HG02981 (cell line): ENCODE measurements around the gene AGBL4.

Experiments
- ATAC-seq: cut with Tn5 transposase; IDR thresholded peaks from one replicate; pipeline ENCODE4 v1.9.1; 2021; ENCODE audit warnings: mild to moderate bottlenecking, moderate library complexity; ENCODE audit not compliant: unreplicated experiment

The AGBL4 gene

DNA sequence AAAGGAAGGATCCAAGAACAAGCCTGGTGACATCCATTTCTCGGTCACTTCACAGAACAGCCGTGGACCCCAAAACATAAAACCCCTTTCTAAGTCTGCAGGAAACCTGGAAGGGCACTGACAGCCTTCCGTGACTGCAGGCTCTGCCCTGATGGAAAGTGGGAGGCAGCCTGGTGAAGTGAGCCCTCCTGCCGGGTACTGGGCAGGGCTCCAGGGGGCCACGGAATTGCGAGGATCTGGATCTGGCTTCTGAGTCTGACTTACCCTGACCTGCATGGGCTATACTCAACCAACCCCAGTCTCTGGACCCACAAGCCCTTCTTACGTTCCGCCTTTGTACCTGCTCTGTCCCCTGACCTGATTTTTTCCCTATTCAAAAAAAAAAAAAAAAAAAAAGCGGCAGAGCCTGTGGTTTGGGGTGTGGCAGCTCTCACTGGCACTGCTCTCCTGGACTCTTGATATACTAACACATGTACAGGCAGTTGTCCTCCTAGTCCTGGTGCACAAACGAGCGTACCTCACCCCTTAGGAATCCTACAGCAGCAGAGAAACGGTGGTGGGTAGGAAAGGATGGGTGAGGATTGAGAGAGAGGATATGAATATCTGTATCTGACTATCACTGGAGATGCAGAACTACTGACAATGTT, 1330.0 kb downstream of the AGBL4 start:
- ATAC-seq, result no peak

DNA sequence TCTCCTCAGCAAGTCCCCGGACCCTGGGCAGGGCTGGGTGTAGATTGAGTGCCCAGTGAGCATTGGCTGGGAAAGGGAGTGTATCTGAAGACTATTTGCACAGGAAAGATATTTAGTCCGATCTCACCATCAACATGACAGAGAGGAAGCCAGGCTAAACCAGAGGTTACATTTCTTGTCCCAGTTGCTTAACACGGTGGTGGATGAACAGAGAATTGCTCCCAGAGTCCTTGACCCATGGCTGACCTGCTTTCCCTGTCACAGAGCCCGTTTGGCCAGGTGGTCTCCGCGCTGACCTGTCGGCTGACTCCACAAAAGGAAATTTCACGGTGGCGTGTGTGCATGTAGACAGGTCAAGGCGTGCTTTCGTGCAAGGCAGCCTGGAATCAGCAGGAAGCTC, 1330.6 kb downstream of the AGBL4 start:
- ATAC-seq, result no peak

DNA sequence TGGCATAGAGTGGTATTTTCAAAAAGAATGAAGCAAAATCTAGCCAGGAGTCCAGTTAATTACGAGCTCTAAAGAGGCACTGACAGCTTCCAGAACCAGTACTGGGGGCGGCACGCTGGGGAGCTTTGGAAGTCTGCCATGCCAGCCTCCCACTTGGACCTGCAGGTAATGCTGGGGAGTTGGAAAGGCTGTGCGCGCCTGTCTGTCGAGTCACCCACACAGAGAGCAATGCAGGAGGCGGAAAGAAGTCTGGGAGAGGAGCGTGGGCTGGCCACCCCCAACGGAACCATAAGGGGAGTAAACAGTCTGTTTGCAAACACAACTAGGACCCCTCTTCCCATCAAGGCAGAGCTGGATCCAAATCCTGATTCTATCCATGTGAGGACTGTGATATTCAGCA, 1331.5 kb downstream of the AGBL4 start:
- no peak for ATAC-seq

DNA sequence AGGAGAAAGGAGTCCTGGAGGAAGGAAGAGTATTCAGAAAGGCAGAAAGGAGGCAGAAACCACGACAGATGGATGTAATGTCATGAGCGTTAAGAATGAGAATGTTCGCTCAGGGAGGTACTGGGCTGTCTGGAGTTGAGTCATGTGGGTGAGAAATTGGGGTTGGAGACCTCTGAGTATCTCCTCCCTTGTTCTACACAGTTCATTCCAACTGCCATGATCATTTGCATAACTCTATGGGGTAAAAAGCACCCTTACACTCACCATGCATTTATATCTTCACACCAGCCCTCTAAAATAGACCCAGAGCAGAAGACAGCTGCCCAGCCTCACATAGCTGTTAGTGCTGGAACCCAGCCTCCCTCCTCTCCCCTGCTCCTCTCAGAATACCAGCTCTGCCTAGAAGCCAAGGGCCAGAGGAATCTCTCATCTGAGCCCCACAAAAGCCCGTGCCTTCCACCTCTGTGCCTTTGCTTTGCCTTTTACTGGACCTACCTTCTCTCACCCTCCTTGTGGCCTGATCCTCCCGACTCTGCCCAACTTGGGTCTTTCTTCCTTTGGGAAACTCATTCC, 1332.2 kb downstream of the AGBL4 start:
- peak; percentile 72 for ATAC-seq

DNA sequence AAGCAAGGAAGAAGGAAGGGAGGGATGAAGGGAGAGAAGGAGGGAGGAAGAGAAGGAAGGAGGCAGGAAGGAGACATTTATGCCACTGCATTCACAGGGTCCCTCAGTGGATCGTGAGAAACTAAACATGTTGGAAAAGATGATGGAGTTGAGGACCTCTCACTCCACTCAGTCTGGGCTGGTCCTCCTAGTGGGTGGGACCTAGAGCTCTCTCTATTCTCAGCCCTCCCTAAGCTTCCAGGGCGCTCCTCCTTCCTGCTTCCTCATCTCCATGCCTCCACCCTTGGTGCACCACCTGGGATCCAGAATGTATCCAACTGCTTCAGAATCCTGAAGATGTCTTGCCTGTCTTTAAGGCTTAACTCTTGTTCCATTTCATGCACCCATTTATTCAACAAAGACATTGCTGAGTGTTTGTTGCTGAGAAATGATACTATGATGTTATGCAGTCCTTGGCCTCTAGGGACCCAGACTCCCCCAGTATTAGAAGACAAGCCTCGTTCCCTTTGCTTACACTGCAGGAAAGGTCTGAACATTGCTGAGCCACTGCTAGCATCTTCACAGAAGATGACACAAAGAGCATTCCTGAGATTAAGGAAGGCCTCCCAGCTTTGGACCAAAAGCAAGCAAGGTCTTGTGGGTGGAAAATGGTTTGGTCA, 1335.5 kb downstream of the AGBL4 start:
- peak; percentile 69 for ATAC-seq

DNA sequence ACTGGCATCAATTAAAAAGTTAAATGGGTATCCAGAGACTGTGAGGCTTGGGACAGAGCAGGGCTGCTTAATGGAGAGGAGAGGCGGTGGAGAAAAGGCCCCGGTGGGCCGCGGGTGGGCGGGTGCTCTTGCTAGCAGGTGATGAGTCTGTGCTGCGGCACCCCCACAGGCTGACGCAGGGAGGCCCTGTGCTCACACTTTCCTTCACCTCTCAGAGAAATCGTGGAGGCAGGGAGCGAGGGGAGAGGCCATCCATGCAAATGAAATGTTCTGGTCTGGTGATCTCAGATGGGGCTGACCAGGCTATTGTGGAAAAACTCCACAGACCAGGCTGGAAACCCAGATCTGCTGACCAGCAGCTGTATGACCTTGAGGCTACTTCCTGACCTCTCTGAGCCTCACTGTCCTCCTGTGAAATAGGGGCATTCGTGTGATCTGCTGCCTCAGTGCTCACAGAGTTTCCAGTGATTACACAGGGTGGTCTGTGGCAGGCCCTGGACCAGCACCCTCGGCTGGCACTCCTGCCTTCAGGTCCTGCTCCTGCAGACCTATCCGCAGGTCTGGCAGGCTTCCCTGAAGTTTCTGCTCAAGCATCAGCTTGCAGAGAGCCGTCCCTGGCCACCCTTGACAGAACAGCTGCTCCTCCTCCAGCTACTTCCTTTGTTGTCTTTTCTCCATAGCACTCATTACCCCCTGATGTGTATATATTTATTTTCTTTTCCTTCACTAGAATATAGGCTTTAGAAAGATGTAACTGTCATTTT, 1336.3 kb downstream of the AGBL4 start:
- no peak for ATAC-seq

DNA sequence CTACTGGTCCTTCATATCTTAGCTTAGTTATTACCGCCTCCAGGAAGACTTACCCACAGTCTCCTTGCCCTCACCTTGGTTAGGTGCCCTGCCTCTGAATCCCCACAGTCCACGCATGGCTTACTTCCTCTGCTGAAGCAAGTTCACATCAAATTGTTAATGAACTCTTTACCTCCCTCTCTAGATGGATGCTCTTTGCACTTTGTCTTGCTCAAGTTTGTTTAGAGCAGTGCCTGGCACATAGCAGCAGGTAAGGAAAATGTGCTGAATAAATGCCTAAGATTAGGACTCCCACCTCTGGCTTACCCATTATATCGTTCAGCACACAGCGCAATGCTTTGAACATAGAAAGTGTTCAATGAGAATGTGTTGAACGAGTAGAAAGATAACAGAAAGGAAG, 1337.6 kb downstream of the AGBL4 start:
- no peak for ATAC-seq

DNA sequence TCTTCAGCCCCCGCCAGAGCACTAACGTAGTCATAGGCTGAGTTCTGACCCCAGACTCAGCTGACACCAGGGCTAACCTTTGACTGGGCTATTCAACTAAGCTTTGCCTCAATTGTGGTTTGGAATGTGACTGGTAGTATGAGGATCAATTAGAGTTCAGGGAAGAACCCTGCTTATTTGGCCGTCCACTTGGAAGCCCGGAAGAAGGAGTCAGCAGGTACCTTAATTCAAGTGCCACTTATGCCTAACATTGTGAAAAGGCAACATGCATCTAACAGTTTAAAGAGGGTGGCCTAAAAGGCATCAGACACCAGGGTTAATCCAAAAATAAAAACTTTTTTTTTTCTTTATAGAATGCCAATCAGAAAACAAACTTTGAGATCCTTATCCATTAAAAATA, 1339.4 kb downstream of the AGBL4 start:
- no peak for ATAC-seq

DNA sequence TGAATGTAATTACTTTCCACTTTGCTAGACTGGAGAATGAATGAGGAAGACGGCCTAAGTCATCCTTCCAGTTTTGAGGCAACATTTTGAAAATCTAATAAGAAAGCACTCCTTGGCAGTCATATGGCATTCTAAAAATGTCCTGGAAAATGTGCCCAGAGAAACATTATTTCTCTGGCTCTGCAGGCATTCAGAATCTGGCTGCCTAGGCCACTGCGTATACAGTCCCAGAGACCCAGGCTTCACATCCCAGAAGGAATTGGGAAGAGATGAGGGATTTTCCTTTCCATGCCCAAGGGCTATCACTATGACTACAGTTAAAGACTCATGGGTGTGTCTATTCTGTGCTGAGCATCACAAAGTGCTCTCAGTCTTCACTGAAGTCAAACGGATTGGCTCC, 1339.9 kb downstream of the AGBL4 start:
- no peak for ATAC-seq

DNA sequence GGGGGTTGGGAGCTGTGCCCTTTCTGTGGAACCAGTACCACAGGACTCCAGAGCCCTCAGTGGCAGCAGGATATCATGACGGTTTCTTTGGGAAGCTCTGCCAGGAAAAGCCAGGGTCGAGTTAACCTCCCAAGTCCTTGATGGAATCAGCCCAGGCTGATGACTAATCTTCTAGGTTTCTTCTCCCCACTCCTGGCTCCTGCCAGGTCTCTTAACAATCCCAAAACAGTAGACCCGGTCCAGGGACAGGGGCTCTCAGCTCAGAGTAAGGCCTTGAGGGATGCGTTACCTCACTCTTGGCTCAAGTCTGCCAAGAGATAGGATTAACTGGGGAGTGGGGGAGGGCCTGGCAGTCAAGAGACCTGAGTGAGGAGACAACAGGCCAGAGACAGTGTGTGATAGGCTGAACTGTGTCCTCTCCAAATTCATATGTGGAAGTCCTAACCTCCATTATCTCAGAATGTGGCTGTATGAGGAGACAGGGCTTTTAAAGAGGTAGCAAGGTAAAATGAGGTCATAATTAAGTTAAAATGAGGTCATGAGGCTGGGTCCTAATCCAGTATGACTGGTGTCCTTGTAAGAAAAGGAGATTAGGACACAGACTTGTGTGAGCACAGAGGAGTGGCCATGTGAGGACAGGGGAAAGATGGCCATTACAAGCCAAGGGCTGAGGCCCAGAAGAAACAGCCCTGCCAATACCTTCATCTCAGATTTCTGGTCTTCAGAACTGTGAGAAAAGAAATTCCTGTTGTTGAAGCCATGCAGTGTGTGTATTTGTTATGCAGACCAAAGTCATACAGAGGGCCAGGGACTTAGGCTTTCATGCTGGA, 1342.1 kb downstream of the AGBL4 start:
- ATAC-seq, result no peak

DNA sequence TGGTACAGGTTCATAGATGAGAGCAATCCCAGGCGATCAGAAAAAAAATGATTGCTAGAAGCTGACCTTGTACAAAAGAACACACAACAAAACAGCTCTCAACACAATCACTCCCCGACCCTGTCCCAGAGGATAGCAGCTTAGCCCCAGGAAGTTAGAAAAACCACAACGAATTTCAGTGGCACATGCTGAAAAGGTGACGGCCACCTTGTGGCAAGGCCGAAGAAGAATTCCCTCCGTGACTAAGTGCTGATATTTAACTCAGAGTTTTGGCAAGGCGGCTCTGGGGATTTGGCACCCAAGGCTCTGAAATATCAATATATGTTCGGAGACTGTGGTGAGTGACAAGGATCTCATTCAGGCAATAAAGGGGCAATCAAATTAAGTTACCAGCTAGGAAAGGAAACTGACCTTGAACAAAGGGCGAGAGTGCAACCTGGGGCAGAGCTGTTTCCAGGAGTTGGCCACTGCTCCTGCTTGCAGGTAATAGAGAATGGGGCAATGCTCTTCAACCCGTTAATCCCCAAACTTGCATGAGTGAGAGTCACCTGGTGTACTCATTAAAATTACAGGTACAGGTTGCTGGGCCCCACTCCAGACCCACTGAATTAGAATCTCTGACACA, 1343.2 kb downstream of the AGBL4 start:
- no peak for ATAC-seq

DNA sequence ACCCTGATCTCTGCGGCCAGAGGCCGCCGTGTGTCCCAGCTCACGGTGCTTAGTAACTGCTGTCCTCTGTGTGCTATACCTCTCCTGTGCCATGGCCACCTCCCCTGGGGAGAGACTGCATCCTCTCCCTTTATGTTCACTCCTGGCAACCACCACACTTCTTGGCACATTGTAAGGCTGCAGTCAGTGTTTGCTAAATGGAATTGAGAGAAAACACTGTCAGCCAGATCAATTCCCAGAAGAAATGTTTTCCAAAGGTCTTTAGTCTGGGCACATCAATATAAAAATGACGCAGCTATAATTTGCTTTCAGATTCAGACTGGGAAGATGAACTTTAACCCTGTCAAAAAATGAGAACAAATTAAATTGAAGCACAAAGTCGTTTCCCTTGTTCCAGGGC, 1343.9 kb downstream of the AGBL4 start:
- no peak for ATAC-seq

DNA sequence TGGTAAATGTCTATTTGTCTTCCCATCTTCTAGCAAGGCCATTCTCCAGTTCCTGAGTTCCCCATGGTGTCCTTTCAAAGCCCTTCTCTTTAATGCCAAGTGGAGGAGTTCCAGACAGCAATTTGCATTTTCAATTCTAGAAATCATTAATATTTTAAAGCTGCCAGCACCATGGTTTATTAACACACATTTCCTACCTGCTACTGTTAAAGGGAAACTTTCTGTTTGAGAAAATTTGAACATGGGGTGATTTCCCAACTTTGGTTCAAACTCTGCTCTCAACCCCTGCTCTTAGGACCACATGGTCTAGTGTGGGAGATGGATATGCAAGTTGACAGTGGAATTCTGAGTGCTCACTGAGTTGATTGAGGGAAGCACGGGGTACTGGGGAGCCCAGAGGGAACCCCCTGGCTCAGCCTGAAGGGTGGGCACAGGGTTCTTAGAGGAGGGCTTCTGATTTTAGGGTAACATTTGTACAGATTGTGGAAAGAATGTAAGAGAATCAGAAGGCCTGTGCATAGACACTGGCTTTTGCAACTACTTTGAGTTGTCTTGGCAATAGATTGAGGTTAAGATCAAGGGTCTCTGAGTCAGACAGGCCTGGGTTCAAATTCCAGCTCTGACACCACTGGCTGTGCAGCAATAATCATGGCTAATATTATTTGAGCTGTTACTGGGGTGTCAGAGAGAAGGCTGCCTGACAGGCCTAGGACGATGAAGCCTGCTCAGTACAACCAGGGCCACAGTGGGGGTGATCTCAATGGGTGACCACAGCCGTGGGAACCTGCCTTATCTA, 1344.8 kb downstream of the AGBL4 start:
- peak; percentile 40 for ATAC-seq

DNA sequence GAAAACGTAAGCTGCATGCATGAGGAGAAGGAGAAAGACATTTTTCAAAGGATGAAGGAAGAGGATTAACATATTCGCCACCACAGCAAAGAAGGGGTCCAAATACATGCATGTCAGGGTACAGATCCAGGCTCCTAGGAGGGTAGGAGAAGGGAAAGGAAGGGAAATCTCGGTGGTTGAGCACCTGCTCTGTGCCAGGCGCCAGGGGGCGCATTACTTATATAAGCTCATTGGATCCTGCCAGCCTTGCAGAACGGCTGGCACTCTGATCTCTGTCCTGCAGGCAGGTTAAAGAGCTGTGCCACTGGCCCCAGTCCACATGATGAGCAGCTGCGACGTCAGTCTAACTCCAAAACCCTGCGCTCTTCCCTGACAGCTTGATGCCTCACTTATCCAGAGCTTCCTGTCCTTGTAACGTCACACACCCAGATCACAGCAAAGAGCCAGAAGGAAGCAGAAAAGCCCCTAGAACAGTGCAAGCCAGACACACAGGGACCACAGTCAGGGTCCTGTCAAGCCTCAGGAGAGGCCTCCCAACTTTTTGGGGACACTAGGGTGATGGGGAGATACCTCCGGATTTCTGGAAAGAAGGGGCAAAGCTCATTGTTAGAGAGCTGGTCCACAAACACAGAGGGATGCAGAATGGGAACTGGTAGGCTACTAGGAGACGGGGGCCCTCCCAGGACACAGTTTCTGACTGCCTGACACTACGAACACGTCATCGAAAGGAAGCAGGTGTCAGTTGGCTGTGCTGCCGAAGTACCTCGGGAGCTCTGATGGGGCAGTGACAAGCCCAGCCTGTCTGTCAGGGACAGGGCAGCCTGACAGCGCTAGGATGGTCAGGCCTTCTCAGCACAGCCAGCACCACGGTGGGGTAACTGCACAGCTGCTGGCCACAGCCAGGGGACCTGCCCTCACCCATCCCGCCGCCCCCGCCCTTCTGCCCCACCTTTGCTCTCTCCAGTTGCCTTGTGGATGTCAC, 1346.2 kb downstream of the AGBL4 start:
- ATAC-seq, result peak; percentile 42

DNA sequence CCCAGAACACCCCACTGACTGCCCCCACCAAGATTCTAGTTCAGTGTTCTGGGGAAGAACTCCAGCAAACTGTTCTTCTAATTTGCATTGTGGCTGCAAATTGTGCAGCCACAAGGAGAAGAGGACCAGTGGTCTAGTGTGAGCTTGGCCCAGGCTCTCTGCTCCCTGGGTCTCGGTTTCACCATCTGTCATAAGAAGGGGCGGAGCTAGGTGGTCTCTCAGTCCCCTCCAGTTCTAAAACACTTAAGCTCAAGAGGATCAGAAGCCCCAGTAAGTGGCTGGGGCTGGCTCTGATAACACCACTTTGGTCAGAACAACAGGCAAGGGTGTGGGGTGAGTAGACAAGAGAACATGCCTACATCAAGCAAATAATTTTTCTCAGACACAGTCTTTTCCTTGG, 1346.9 kb downstream of the AGBL4 start:
- ATAC-seq, result no peak

DNA sequence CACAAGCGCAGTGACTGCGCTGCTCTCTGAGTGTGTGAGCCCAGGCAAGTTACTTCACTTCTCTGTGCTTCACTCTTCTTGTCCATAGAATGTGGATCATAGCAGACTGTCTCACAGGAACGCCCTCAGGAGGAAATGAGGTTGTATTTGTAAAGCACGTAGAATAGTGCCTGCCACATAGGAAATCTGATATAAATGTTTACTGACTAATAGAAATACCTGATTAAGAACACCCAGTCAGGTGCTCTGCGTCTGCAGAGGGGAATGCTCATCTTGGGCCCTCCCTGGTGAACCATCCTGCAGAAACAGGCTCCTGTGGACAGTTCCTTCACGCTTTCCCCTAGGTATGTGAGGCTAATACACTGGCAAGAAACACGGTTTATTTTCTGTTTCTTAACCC, 1347.4 kb downstream of the AGBL4 start:
- no peak for ATAC-seq

DNA sequence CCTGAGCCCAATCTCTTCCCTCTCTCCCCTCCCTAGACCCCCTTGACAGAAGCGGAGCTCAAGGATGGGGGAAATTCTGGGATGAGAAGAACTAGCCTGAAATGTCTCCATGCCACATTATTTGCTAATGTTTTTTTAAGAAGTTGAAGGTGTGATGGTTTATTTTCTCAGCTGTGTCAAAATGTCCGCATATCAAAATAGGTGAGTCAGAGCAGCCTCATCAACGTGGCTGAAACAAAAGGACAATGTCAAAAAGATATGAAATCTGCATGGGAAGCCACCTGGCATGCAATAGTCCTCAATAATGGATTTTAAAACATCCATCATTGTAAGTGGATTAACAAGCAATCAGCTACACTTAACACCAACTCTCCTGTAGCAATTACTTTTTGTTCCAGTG, 1348.5 kb downstream of the AGBL4 start:
- no peak for ATAC-seq

DNA sequence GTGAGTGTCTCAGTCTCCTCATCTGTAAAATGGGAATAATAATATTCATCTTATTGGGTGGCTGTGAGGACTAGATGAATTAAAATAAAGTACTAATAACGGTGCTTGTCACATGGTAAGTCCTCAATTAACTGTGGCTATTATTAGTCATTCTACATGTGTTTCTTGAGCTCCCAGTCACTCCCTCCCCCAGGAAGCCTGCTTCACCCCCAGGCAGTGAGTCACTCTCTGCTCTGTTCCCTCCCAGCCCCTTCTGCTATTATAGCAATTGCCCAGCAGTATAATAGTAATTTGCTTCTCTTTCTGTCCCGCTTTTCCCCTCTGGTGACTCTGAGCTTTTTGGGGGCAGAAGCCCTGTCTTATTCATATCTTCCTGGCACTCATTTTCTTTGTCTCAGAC, 1349.1 kb downstream of the AGBL4 start:
- ATAC-seq, result no peak
